Measurements from ENCODE around the gene TMEM263. TPM values are rescaled to one million over a fixed set of nuclear protein-coding genes. Genes with fewer than 3 reads are reported as not detected.

Gene TMEM263
- total RNA-seq, 1 experiment from 2014 or later, result 31.3 TPM

DNA sequence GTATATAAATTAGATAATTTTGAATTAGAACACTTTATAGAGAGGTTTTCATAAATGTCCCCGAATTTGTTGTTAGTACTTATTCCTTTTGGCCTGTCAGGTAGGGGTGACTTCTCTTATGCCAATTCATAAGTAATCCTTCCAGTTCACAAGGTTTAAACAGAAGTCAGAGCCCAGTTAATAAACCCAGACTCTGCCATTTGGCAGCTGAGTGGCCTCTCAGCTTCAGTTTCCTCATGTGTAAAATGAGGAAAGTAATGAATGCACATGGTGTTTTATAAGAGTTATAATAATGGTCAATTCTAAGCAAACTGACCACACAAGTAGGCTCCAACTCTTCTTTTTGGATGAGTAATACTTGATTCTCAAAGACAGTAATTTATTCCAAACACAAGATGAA lies 21.0 kb downstream of the TMEM263 start:
- Histone ChIP-seq H3K9me3 (ENCODE audit: control insufficient read depth in 1 of 2, insufficient read depth in 1 of 2, low read depth in 1 of 2, low read length in 2 of 2) (no peaks in the 10 kb centered on the region), H3K27me3 (ENCODE audit: insufficient read depth, low read length) (no peaks in the 10 kb centered on the region), H3K79me2 (ENCODE audit: insufficient read depth, low read length) (no peaks in the 10 kb centered on the region), H2AFZ (ENCODE audit: low read depth, low read length, poor library complexity, severe bottlenecking) (no peak overlapping the region), H3K4me3 (replicated peaks in 1 of 2; ENCODE audit: low read depth in 1 of 2, low read length in 2 of 2) (no peak overlapping the region), H3K9ac (ENCODE audit: low read length) (no peak overlapping the region), H3K27ac (ENCODE audit: low read depth, low read length) (no peak overlapping the region), H3K4me2 (ENCODE audit: low read length) (no peak overlapping the region), H3K9me2 (ENCODE audit: insufficient read depth) (no peaks in the 10 kb centered on the region), H3K36me3 (ENCODE audit: control insufficient read depth in 1 of 2, insufficient read depth in 2 of 2, low read length in 2 of 2) (peaks cover 0 to 3% of the 10 kb centered on the region in 2 experiments; a peak in 2 of 4 replicates), H4K20me1 (ENCODE audit: insufficient read depth) (no peaks in the 10 kb centered on the region), H3K4me1 (ENCODE audit: control insufficient read depth in 1 of 2, insufficient read depth in 2 of 2, low read length in 2 of 2) (peaks cover 3 to 5% of the 10 kb centered on the region in 2 experiments; a peak in 2 of 4 replicates)
- BruUV-seq (replicated peaks), result no TSS peak
- ChIA-PET POLR2A (interaction anchor here (0.7 kb wide), 1 partner anchor 9 kb away, joined by 5 read pairs; no protein-coding TSS in a partner anchor), RAD21 (ENCODE audit: low non-redundant PET in 1 of 2, low total read pairs in 2 of 2, uncharacterized antibody in 2 of 2, unreplicated experiment in 2 of 2) (no interaction called here), CTCF (interaction anchor here (0.7 kb wide), 1 partner anchor 21 kb away, joined by 3 read pairs; the partner anchor contains the start of gene TMEM263)
- no peak for DNase-seq (ENCODE audit: low read depth, low spot score)
- ATAC-seq, result no peak
- TF ChIP-seq EGR1 (IDR thresholded peaks at IDR 0.05; ENCODE audit: low read depth) (no peak), EZH2phosphoT487 (IDR thresholded peaks at IDR 0.05; ENCODE audit: borderline replicate concordance) (no peak), ZFX (IDR thresholded peaks at IDR 0.05) (no peak), TCF7L2 (IDR thresholded peaks at IDR 0.05; ENCODE audit: borderline replicate concordance, extremely low read depth, insufficient read depth, insufficient read length) (no peak), POLR2AphosphoS5 (IDR thresholded peaks at IDR 0.05; ENCODE audit: low read depth, low read length) (no peak), EZH2 (IDR thresholded peaks at IDR 0.05) (no peak), SRF (IDR thresholded peaks at IDR 0.05; ENCODE audit: low read depth) (no peak), YY1 (IDR thresholded peaks at IDR 0.05; ENCODE audit: extremely low read depth, insufficient replicate concordance, low read depth, low read length) (no peak), ZBTB33 (IDR thresholded peaks at IDR 0.05; ENCODE audit: extremely low read depth, insufficient replicate concordance, low read length) (no peak), SIN3A (IDR thresholded peaks at IDR 0.05; ENCODE audit: low read depth) (no peak), RAD21 (IDR thresholded peaks at IDR 0.05; ENCODE audit: low read depth) (no peak), ZNF274 (IDR thresholded peaks at IDR 0.05; ENCODE audit: low read depth, low read length) (no peak), POLR2A (IDR thresholded peaks at IDR 0.05; ENCODE audit: borderline replicate concordance, extremely low read depth, insufficient read depth, insufficient read length) (no peak), CEBPB (IDR thresholded peaks at IDR 0.05; ENCODE audit: low read depth) (no peak), SP1 (IDR thresholded peaks at IDR 0.05; ENCODE audit: low read depth) (no peak)
- TF ChIP-seq, protein P1, sequence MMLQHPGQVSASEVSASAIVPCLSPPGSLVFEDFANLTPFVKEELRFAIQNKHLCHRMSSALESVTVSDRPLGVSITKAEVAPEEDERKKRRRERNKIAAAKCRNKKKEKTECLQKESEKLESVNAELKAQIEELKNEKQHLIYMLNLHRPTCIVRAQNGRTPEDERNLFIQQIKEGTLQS (IDR thresholded peaks at IDR 0.05), result no peak
- TF ChIP-seq, protein P2, sequence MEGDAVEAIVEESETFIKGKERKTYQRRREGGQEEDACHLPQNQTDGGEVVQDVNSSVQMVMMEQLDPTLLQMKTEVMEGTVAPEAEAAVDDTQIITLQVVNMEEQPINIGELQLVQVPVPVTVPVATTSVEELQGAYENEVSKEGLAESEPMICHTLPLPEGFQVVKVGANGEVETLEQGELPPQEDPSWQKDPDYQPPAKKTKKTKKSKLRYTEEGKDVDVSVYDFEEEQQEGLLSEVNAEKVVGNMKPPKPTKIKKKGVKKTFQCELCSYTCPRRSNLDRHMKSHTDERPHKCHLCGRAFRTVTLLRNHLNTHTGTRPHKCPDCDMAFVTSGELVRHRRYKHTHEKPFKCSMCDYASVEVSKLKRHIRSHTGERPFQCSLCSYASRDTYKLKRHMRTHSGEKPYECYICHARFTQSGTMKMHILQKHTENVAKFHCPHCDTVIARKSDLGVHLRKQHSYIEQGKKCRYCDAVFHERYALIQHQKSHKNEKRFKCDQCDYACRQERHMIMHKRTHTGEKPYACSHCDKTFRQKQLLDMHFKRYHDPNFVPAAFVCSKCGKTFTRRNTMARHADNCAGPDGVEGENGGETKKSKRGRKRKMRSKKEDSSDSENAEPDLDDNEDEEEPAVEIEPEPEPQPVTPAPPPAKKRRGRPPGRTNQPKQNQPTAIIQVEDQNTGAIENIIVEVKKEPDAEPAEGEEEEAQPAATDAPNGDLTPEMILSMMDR (IDR thresholded peaks at IDR 0.05 in 2 of 3, conservative IDR thresholded peaks at IDR 0.05 in 1 of 3; ENCODE audit: borderline replicate concordance in 1 of 3, insufficient read depth in 1 of 3, low read depth in 2 of 3, low read length in 2 of 3), result no peak
- intact Hi-C loops (cut with micrococcal nuclease), result no loop called here
